SK-N-SH treated with all-trans-retinoic acid at 6 μM for 48 hours (cell line): ENCODE data around the gene PALB2.
A peak's percentile ranks its signal among the peaks of the same experiment; 100 is the strongest.

Source experiments
- ATAC-seq: fragments of 200-7000 bp; cut with Tn5 transposase; 3 replicates; pipeline ENCODE4 v1.9.1; 2020; ENCODE audit warnings: mild to moderate bottlenecking, moderate library complexity
- ARNTL ChIP-seq: fragments of 450-650 bp; formaldehyde crosslinking; IDR thresholded peaks from 2 replicates; pipeline ENCODE4 v1.5.0; 2020; ENCODE audit warnings: low read depth, mild to moderate bottlenecking, moderate library complexity, borderline replicate concordance
- BACH2 ChIP-seq: fragments of 250-450 bp; sonication (Bioruptor Pico); IDR thresholded peaks from 2 replicates; pipeline ENCODE4 v1.9.0; 2021; ENCODE audit warnings: mild to moderate bottlenecking, borderline replicate concordance
- CSDC2 ChIP-seq: fragments of 250-450 bp; sonication (Bioruptor Pico); IDR thresholded peaks from 2 replicates; pipeline ENCODE4 v1.5.0; 2020; ENCODE audit warnings: mild to moderate bottlenecking, moderate library complexity
- ESRRG ChIP-seq: fragments of 250-450 bp; sonication (Bioruptor Pico); IDR thresholded peaks from 2 replicates; pipeline ENCODE4 v1.6.1; 2021; ENCODE audit warnings: mild to moderate bottlenecking
- GLIS3 ChIP-seq: fragments of 250-450 bp; sonication (Bioruptor Pico); IDR thresholded peaks from 2 replicates; pipeline ENCODE4 v1.5.0; 2020; ENCODE audit warnings: mild to moderate bottlenecking, moderate library complexity
- ISL1 ChIP-seq: fragments of 250-450 bp; sonication (Bioruptor Pico); IDR thresholded peaks from 2 replicates; pipeline ENCODE4 v2.1.2; 2022; ENCODE audit warnings: mild to moderate bottlenecking, moderate library complexity
- PPARA ChIP-seq: fragments of 250-450 bp; sonication (Bioruptor Pico); IDR thresholded peaks from 2 replicates; pipeline ENCODE4 v1.5.0; 2020; ENCODE audit warnings: mild to moderate bottlenecking, borderline replicate concordance
- TOX ChIP-seq: fragments of 250-450 bp; sonication (Bioruptor Pico); IDR thresholded peaks from 2 replicates; pipeline ENCODE4 v1.8.0; 2021; ENCODE audit warnings: mild to moderate bottlenecking, moderate library complexity, borderline replicate concordance
- TSHZ2 ChIP-seq: fragments of 250-450 bp; sonication (Bioruptor Pico); IDR thresholded peaks from 2 replicates; pipeline ENCODE4 v1.5.0; 2020; ENCODE audit warnings: mild to moderate bottlenecking, moderate library complexity
- ZC3H10 ChIP-seq: fragments of 250-450 bp; sonication (Bioruptor Pico); IDR thresholded peaks from 2 replicates; pipeline ENCODE4 v1.5.1; 2021; ENCODE audit warnings: mild to moderate bottlenecking, moderate library complexity
- ZFP30 ChIP-seq: fragments of 450-650 bp; formaldehyde crosslinking; IDR thresholded peaks from 2 replicates; pipeline ENCODE4 v1.5.0; 2022; ENCODE audit warnings: mild to moderate bottlenecking, moderate library complexity
- ZNF565 ChIP-seq: fragments of 450-650 bp; formaldehyde crosslinking; conservative IDR thresholded peaks from 2 replicates; pipeline ENCODE4 v1.5.0; 2020; ENCODE audit warnings: low read depth, mild to moderate bottlenecking, moderate library complexity
- ZNF70 ChIP-seq: fragments of 450-650 bp; formaldehyde crosslinking; IDR thresholded peaks from 2 replicates; pipeline ENCODE4 v1.5.0; 2020; ENCODE audit warnings: mild to moderate bottlenecking, moderate library complexity
- ZNF8 ChIP-seq: fragments of 450-650 bp; formaldehyde crosslinking; IDR thresholded peaks from 2 replicates; pipeline ENCODE4 v1.5.0; 2020; ENCODE audit warnings: mild to moderate bottlenecking, moderate library complexity
- TF ChIP-seq, protein P1 (sequence below): fragments of 250-450 bp; sonication (Bioruptor Pico); IDR thresholded peaks from 2 replicates; pipeline ENCODE4 v1.8.0; 2020; ENCODE audit warnings: mild to moderate bottlenecking, moderate library complexity, borderline replicate concordance
- TF ChIP-seq, protein P2 (sequence below): fragments of 250-450 bp; sonication (Bioruptor Pico); IDR thresholded peaks from 2 replicates; pipeline ENCODE4 v1.5.1; 2020; ENCODE audit warnings: low read depth, mild to moderate bottlenecking, moderate library complexity
- TF ChIP-seq, protein P3 (sequence below): fragments of 250-450 bp; sonication (Bioruptor Pico); IDR thresholded peaks from 2 replicates; pipeline ENCODE4 v1.8.0; 2021; ENCODE audit warnings: low read depth, mild to moderate bottlenecking, moderate library complexity, borderline replicate concordance
- TF ChIP-seq, protein P4 (sequence below): fragments of 250-450 bp; sonication (Bioruptor Pico); IDR thresholded peaks from 2 replicates; pipeline ENCODE4 v1.5.1; 2021; ENCODE audit warnings: mild to moderate bottlenecking, moderate library complexity

Gene PALB2

GRCh38 chr16:23650674-23651416, 9.7 kb upstream of the PALB2 start:
- TF ChIP-seq CSDC2: no peak
- TF ChIP-seq, protein P1, sequence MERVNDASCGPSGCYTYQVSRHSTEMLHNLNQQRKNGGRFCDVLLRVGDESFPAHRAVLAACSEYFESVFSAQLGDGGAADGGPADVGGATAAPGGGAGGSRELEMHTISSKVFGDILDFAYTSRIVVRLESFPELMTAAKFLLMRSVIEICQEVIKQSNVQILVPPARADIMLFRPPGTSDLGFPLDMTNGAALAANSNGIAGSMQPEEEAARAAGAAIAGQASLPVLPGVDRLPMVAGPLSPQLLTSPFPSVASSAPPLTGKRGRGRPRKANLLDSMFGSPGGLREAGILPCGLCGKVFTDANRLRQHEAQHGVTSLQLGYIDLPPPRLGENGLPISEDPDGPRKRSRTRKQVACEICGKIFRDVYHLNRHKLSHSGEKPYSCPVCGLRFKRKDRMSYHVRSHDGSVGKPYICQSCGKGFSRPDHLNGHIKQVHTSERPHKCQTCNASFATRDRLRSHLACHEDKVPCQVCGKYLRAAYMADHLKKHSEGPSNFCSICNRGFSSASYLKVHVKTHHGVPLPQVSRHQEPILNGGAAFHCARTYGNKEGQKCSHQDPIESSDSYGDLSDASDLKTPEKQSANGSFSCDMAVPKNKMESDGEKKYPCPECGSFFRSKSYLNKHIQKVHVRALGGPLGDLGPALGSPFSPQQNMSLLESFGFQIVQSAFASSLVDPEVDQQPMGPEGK: no peak
- TF ChIP-seq ESRRG (CRISPR knock-in tag): no peak
- no peak for TF ChIP-seq TSHZ2 (CRISPR knock-in tag)
- no peak for TF ChIP-seq ZC3H10
- no peak for TF ChIP-seq TOX (CRISPR knock-in tag)
- no peak for TF ChIP-seq ZFP30 (CRISPR knock-in tag)
- TF ChIP-seq PPARA: no peak
- peak; percentile 25; the same call in 1 of the 3 replicates for ATAC-seq

DNA sequence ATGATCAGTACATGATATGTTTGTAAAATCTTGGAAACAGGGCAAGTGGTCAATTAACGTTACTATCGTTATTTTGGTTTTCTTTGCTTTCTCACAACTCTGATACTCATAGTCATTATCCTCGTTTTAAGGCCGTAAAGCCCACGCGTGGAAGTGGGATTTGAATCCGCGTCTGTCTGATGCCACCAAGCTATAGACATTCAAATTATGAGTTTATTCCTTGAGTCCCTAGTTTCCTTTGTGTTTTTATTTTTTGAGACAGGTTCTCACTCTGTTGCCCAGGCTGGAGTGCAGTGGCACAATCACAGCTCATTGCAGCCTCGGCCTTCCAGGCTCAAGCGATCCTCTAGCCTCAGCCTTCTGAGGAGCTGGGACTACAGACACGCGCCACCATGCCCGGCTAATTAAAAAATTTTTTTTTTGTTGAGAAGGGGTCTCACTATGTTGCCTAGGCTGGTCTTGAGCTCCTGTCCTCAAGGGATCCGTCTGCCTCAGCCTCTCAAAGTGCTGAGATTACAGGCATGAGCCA, 1.2 kb upstream of the PALB2 start:
- TF ChIP-seq, protein P1: no peak
- TF ChIP-seq PPARA: no peak
- TF ChIP-seq, protein P2, sequence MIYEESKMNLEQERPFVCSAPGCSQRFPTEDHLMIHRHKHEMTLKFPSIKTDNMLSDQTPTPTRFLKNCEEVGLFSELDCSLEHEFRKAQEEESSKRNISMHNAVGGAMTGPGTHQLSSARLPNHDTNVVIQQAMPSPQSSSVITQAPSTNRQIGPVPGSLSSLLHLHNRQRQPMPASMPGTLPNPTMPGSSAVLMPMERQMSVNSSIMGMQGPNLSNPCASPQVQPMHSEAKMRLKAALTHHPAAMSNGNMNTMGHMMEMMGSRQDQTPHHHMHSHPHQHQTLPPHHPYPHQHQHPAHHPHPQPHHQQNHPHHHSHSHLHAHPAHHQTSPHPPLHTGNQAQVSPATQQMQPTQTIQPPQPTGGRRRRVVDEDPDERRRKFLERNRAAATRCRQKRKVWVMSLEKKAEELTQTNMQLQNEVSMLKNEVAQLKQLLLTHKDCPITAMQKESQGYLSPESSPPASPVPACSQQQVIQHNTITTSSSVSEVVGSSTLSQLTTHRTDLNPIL: no peak
- TF ChIP-seq ZNF70 (CRISPR knock-in tag): no peak
- TF ChIP-seq, protein P3, sequence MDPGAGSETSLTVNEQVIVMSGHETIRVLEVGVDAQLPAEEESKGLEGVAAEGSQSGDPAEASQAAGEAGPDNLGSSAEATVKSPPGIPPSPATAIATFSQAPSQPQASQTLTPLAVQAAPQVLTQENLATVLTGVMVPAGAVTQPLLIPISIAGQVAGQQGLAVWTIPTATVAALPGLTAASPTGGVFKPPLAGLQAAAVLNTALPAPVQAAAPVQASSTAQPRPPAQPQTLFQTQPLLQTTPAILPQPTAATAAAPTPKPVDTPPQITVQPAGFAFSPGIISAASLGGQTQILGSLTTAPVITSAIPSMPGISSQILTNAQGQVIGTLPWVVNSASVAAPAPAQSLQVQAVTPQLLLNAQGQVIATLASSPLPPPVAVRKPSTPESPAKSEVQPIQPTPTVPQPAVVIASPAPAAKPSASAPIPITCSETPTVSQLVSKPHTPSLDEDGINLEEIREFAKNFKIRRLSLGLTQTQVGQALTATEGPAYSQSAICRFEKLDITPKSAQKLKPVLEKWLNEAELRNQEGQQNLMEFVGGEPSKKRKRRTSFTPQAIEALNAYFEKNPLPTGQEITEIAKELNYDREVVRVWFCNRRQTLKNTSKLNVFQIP (CRISPR knock-in tag): no peak
- TF ChIP-seq ZNF8: no peak
- TF ChIP-seq ISL1: no peak
- TF ChIP-seq BACH2 (CRISPR knock-in tag): no peak
- no peak for ATAC-seq

DNA sequence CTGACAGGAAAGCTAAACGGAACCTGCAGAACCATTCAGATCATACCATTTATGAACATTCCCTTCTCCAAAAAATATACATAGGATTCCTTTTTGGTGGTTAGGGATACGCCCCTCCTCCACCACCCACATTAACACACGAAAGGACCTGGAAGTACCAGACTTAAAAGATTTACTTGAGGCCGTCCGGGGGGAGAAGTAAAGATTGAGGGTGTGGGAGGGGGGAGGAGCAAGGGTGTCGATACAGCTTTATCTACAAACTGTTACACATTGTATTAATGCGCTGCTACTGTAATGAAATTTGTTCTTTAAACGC, 537 bp downstream of the PALB2 start:
- no peak for TF ChIP-seq ZC3H10
- TF ChIP-seq, protein P4, sequence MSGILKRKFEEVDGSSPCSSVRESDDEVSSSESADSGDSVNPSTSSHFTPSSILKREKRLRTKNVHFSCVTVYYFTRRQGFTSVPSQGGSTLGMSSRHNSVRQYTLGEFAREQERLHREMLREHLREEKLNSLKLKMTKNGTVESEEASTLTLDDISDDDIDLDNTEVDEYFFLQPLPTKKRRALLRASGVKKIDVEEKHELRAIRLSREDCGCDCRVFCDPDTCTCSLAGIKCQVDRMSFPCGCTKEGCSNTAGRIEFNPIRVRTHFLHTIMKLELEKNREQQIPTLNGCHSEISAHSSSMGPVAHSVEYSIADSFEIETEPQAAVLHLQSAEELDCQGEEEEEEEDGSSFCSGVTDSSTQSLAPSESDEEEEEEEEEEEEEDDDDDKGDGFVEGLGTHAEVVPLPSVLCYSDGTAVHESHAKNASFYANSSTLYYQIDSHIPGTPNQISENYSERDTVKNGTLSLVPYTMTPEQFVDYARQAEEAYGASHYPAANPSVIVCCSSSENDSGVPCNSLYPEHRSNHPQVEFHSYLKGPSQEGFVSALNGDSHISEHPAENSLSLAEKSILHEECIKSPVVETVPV (CRISPR knock-in tag): no peak
- TF ChIP-seq BACH2 (CRISPR knock-in tag): no peak
- TF ChIP-seq ZNF8: no peak
- TF ChIP-seq, protein P1: no peak
- TF ChIP-seq ZNF565 (CRISPR knock-in tag): no peak
- TF ChIP-seq ARNTL (CRISPR knock-in tag): no peak
- TF ChIP-seq GLIS3 (CRISPR knock-in tag): no peak
- TF ChIP-seq, protein P3 (CRISPR knock-in tag): no peak
- TF ChIP-seq ESRRG (CRISPR knock-in tag): no peak
- TF ChIP-seq CSDC2: no peak
- TF ChIP-seq, all 23 proteins: peak for 0
- ATAC-seq: no peak
